Stimulated activated CD8-positive, alpha-beta memory T cell treated with anti-CD3 and anti-CD28 coated beads, Interleukin-7, amount 100 ng/mL, for 24 hours (primary cell): ENCODE data around the gene ZNF672.
"Not testable (repeated sequence)": the region's sequence is repeated elsewhere in the genome, so short reads cannot be mapped to it uniquely, and the experiment has no call there.

Source experiments
- DNase-seq: peaks from one replicate; pipeline ENCODE4 v3.0.0-alpha.2; 2020; ENCODE audit warnings: low read depth

ZNF672 gene

DNA sequence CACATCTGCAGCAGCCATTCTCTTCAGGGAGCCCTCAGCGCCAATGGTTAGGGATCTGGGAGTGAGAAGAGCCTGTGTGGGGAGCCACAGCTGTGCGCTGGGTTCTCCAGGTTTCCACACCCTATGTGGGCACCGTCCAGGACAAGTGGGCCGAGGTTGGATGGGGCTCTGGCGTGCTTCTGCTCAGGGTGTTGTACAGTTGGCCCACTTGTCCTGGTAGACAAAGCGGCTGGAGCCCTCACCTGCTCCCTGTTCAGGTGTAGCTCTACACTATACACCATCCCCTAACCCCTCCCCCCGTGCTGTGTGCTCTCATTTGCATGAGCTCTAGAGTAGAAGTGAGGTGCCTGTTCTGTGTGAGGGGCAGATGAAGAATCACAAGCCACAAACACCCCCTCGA, 24.5 kb upstream of the ZNF672 start:
- DNase-seq: no peak

DNA sequence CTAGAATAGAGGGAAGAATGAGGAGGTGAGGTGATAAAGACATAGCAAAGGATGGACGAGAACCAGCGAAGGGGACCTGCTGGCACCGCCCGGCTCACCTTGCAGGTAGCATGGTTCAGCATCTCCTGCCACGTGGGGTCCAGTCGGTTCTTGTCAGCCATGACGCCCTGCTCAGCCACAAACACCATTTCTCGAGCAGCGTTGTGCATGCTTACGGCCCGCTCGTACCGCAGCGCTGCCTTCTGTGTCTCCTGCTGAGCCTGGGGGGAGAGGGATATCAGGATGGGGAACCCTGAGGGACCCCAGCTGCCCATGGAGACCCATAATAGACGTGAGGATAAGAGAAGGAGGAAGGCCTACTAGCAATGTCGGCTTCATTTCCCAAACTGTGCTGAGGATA, 23.7 kb upstream of the ZNF672 start:
- DNase-seq: no peak

DNA sequence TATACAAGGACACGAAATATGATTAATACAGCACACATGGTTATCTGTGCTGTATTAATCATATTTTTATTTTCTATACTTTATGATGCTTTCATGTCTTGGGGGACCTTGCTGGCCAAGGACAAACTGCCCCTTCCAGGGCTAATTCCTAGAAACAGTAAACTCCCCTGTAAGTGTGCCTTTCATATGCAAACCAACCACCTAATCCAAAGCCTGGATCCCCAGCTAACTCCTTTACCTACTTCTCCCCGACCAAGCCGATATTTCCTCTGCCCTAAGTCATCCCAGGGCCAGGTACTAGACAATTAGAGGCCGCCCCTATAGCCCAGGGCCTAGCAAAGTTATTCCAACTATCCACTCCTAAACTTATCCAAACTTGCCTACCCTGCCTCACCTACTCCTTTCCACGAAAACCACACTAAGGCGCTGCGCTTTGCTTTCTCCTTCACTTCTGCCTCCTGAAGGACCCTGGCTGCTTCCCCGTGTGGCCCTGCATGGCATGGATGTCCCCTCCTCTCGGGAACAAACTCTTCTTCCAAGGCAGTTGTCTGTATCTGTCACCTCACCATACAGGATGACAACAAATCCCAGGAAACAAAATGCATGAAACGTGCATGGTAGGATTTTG, 22.5 kb upstream of the ZNF672 start:
- DNase-seq: no peak

DNA sequence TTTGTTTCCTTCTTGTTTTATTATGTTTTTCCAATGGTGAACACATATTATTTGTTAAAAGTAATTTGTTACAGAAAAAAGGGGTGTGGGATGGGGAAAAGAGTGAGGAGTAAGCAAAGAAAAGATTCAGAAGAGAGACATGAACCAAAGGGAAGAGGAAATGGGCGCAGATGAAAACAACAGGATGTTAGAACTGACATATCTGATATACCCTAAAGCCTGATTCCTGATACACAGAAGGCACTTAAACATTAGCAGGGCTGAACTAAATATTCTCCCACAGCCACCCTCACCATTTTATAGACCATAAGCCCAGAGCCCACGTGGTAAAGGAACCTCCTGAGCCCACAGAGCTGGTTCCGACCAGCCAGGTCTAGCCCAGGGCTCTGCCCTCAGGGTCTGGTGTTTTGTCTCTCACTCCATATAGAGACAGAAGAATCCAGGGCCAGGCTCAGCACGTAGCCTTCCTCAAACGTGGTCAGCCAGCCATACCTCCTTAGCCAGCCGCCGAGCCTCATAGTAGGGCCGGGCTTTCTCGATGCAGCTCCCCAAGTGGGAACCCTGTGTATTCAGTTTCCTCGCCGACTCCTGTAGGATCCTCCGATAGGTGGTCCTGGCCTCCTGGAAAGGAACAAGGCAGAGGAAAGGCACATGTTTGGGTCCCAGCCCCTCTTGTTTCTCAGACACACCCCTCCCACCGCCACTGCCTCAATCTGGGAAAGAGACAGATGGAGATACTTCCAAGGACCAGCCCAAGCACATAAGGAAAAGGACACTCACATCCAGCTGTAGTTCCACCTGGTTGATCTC, 21.8 kb upstream of the ZNF672 start:
- no peak for DNase-seq

DNA sequence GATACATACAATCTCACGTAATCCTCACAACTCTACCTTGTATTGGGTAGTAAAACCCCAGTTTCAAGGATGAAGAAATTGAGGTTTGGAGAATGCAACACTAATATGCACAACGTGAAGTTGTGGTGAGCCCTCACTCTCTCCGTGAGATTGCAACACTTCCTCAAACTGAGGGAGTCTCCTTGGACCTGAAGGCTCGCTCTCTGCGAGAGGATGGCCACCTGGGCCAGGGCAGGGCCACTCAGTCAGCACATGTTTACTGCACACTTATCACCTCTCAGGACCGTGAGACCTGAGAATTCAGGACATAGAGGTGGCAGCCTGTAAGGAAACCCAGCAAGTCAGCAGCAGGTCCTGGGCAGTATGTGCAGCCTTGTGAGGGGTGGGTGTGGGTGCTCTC, 21.0 kb upstream of the ZNF672 start:
- no peak for DNase-seq

DNA sequence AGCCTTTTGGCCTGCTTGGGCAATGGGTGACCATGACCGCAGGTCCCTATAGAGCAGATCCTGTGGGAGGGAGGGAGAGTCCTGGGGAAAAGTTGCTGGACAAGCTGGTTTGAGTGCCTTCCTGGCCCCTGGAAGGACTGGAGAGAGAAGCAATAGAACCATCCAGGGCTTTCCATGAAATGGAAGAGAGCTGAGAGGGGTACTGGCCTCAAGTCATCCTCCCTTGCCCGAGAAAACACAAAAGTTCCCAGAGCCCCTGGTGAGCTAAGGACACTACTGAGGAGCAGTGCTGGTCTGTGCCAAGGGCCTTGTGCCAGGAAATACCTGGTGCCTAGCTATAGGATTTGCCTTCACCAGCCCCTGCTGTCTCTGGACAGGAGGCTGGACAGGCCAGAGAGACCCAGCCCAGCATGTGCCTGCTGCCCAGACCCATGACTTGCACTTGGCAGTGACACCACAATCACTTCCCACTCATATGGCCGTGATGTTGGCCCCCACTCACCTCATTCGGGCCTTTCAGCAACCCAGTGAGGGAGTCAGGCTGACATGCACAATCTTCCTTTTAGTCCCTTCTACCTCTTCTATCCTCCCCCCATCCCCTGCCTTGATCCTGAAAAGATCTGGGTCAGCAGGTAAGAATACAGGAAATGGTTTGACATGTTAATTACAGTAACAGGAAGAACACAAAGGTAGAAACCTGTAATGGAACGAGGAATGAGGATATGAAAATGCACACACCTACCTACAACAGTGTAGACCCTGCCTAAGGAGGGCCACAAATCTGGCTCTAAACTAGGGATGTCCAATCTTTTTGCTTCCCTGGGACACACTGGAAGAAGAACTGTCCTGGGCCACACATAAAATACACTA, 19.3 kb upstream of the ZNF672 start:
- DNase-seq: no peak

DNA sequence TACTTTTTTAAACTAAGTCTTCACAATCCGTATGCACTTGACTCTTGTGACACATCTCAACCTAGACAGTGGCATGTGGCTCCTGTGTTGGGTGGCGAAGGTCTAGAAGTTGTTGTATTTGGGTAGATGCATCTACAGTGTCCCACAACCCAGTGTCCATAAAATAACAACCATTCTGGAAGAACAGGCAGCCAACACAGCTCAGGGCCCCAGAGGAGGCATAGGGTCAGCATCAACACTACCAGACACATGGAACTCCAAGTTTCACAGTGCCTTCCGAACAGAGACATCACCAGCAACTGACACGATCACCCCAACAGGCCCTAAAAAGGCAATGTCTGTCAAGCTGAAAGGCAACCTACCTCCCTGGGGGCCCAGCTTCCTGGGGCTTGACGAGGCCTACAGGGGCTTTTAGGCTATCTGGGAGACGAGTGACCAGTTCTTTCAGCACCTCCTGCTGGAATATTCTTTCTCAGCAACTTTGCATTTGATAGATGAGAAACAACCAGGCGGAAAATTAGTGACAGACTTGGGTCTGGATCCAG, 17.9 kb upstream of the ZNF672 start:
- no peak for DNase-seq

DNA sequence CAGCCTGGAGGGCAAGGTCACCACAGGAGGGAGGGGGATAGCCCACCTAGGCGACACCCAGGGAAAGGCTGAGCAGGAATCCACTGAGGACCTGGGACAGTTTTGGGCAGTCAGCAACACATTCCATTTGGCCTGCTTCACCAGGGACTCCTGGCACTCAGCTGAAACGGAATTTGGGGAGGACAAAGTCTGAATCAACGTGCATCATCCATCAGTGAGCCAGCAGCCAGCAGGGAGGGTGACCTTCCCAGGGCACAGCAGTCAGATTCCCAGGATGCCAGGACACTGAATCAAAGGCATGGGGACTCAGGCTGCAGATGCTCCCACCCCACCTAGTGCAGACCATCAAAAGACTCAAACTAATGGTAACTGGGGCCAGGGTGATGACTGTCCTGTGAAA, 16.9 kb upstream of the ZNF672 start:
- no peak for DNase-seq

DNA sequence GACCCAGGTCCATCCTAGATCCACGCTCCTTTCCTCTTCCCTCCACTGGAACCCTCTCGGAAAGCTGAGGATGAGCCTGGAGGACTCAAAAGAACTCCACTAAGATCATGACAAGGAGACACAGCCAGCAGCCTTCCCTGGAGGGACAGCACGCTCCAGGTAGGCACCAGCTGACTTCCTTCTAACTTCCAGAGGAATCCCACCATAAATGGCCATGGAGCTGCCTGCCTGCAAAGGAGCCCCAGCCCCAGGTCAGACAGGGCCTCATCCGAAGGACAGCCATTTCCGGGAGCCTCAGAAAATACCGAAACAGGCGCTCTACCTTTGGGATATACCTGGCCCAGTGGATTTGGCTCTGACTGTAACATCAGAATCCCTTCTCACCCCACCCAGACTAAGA, 16.4 kb upstream of the ZNF672 start:
- DNase-seq: no peak

DNA sequence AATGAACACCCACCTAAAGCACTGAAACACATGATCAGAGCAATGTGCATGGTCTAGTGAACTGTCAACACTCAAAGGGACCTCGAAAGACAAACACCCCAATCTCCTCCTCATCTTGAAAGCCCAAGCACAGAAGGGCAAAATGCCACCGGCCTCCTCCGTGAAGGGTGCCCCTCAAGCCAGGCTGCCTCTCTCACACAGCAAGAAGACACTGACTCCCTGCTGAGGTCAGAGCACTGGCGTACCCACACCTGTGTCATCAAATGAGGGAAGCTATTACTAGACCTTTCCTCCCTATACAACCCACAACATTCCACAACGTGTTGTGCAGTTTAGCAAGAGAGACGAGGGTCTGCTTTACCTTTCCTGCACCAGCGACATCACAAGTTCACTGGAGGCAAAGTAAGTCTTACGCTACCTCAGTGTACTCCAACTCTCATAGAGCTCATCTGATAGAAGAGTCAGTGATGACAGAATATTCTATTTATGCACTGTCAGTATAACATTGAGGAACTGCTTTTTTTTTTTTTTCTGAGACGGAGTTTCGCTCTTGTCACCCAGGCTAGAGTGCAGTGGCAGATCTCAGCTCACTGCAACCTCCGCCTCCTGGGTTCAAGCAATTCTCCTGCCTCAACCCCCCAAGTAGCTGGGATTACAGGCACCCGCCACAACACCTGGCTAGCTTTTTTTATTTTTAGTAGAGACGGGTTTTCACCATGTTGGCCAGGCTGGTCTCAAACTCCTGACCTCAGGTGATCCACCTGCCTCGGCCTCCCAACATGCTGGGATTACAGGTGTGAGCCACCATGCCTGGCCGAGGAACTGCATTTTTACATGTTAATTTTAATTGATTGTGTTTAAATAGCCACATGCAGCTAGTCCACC, 15.6 kb upstream of the ZNF672 start:
- no peak for DNase-seq

DNA sequence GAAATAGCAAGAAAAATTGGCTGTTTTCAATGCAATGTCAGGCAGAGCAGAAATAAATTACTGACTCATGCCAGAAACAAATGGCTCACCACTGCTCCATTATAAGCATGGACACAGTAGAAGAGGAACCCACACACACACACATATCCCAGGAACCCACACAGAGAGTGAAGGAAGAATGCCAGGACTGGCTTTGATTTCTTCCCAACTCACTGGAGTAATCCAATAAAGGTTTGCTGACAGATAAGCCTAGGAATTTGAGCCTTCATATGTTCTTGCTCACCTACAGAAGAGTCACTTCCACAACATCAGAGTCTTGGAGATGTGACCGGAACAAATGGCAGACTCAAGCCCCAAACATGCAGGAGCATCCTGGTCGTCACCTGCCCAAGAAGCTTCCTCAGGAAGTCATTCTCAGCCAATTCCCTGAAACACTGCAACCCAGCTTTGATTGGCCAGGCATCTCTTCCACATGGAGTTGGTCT, 14.5 kb upstream of the ZNF672 start:
- DNase-seq: no peak

DNA sequence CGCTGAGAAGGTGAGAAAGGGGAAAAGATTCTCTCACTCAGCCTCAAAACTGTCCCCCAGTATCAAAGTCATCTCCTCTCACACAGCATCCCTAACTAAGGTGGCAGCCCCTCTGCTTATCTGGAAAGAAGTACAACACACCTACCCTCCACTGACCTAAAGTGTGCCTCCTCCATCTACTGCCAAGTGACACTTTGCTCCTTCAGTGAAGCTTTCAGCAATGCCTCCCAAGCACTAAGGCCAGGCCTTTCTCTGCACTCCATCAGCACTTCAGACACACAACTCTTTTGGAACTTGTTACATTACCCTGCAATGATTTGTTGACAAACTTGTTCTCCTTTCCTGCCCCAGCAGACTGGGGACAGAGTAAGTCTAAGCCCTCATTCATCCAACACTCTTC, 13.7 kb upstream of the ZNF672 start:
- no peak for DNase-seq

DNA sequence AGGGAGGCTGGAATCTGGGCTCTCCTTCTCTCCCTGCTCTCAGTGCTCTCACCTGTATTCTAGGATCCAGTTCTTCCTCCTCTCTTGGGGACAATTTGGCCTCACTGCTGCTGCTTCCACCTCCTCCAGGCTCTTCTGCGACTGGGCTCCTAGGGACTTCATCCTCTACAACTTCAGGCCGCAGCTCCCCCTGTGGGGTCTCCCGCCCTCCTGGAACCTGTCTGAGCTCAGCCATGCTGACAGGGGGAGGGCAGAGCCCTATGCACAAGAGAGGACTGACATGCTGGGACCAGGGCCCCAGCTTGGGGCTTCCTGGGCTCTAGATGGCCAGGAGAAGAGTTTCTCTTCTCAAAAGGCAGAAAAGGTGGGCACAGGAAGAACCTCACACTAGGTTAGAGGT, 13.3 kb upstream of the ZNF672 start:
- DNase-seq: no peak

DNA sequence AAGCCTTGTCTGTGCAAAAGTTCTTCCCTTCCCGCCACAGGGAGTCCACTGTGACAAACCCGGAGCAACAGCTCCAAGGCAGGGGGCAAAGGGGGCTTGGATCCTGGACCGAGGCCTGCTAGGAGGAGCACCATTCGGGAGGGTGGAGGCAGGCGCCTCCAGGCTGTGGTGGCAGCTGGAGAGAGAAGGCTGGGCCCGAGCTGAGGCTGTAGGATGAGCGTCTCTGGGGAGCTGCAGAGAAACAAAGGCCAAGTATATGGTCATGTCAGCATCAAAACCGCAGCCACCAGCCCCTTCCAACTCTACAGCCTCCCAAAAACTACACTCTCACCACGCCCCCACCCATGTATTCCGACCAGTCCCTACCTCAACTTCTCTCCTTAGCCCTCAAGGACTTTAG, 12.9 kb upstream of the ZNF672 start:
- no peak for DNase-seq

DNA sequence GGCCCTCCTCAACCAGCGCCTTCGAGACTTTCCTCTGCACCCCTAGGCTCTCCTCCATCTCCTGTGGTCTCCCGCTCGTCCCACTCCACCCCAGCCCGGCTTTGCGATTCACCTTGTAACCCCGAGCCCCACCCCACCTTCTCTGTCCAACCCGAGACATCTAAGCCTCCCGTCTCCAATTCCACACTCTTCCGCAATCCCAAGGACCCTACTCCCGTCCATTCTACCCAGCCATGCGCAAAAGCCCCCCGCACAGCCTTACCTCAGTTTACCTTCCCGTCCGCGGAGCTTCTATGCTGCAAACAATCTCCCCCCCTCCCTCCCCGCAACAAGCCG, 12.5 kb upstream of the ZNF672 start:
- no peak for DNase-seq

DNA sequence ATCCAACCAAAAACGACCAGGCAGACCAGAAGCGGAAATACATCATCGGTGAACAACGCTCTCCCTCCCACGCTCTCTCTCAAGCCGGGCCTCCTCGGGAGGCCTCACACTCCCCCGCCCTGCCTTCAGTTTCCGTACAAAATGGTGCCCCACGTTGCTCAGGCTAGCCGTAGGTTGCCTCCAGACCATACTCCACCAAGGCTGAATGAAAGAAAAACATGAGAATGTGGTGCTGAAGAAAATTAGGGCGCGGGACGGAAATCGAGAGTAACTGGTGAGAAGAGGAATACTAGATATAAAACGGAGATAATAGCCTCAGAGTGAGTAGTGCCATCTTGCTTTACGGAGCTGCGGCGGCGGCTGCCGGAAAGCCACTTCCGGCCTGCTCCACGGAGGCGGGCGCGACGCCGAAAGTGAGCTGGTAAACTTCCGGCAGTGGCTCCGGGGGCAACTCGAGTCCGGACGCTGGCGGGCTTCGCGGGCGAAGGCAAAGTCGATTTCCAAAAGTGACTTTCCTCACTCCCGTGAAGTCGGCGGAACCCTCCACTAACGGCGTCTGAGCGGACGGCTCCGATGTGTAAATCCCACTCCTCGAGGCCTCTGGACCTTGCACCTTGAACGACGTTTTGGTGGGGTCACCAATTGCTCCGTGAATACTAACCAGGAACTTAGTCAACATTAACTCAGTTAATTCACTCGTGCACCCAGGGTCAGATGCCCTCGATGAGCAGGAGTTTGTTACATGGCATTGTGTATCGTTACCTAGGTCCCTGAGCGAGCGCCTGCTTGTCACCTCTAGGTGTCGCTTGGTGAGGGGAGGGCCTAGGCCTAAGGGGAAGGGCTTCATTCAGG, 11.9 kb upstream of the ZNF672 start, which contains the start of gene SH3BP5L:
Gene SH3BP5L (minus strand): TSS at position 7 of the 852 bp plus-strand sequence. CDS start 980 bp downstream, outside the sequence.
- peak; percentile 77 for DNase-seq

DNA sequence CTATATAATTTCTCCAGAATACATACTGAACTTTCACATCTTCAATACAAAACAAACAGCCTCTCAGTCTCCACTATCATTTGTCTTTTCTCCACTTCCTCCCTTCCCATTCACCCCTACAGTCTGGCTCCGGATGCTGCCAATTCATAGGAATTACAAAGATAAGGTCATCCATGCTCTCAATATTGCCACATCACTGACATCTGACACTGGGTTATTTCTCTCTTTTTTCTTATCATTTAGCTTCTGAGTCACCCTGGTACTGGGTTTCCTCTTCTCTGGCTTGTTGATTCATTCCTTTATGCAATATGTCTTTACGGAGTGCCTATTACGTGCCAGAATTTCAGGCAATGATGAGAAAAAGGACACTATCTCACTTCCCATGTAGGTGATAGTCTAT, 9.2 kb upstream of the ZNF672 start:
- no peak for DNase-seq

DNA sequence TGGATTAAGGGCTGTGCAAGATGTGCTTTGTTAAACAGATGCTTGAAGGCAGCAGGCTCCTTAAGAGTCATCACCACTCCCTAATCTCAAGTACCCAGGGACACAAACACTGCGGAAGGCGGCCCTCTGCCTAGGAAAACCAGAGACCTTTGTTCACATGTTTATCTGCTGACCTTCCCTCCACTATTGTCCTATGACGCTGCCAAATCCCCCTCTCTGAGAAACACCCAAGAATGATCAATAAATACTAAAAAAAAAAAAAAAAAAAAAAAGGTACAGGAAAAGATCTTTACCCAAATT, 7.4 kb upstream of the ZNF672 start:
- not testable (repeated sequence) for DNase-seq

DNA sequence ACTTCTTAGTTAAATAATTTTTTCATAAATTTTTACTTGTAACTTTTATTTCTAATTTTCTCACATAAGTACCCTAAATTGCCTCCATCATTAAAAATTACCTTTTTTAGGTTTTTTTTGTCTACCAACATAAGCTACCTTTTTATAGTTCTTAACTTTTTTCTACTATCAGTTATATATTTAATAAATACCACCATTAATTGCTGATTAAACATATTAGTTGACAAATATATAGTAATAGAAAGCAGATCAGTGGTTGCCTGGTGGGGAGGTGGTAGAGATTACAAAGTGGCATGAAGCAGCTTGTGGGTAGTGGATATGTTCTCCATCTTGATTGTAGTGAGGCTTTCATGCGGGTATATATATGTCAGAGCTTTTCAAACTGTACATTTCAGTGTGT, 6.2 kb upstream of the ZNF672 start:
- no peak for DNase-seq

DNA sequence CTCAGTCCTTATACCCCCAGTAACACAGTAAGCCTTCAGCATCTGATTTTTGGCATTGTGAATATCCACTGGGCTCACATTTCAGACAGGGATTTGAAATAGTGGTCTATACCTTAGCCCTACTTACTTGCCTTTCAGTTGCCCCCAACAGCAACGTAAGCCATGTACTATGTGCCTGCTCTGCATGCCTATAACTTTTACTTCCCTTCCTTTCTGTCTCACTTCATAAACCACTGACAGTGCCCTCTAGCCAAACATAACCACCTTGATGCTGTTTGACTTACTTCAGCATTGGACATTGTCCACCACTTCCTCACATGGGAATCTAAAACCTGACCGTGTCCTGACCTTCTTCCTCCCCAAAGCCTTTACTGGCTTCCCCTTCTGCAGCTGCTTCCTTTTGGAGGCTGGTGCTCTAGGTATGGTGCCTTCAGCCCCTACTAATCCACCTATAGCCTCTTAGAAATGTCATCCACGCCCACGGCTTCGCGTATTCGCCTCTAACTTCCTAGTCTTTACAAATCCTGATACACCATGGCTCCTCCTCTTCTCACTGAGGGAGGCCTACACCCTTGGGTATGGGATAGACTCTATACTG, 3.6 kb upstream of the ZNF672 start:
- DNase-seq: no peak
